Astrocyte (in vitro differentiated cells and primary cell): ENCODE results near the gene TUBE1. TPM values are rescaled to one million over a fixed set of nuclear protein-coding genes. Genes with fewer than 3 reads are reported as not detected.

Source experiments
- DNase-seq: peaks from one replicate; pipeline ENCODE4 v3.0.0-alpha.2; 2010; ENCODE audit warnings: low read depth
- FAIRE-seq: peaks from 2 replicates; lab custom pipeline; 2011; peaks lifted over from hg19 to GRCh38; lab: Jason Lieb, UNC
- H2AFZ ChIP-seq: 2 replicates; pipeline ENCODE4 v1.6.0; 2012; ENCODE audit warnings: low read depth, low read length, inconsistent platforms
- H3K27ac ChIP-seq: 2 replicates; pipeline ENCODE4 v1.5.1; 2011; ENCODE audit warnings: low read depth, low read length, inconsistent platforms
- H3K27me3 ChIP-seq: 2 replicates; pipeline ENCODE4 v1.6.0; 2011; ENCODE audit warnings: low read length, inconsistent platforms; ENCODE audit not compliant: insufficient read depth
- H3K36me3 ChIP-seq: 2 replicates; pipeline ENCODE4 v1.5.1; 2011; ENCODE audit warnings: low read length, inconsistent platforms; ENCODE audit not compliant: insufficient read depth
- H3K4me1 ChIP-seq: 2 replicates; pipeline ENCODE4 v1.5.1; 2011; ENCODE audit warnings: low read length, inconsistent platforms; ENCODE audit not compliant: insufficient read depth
- H3K4me2 ChIP-seq: 2 replicates; pipeline ENCODE4 v1.6.0; 2012; ENCODE audit warnings: low read length, inconsistent platforms
- H3K4me3 ChIP-seq: 2 replicates; pipeline ENCODE4 v1.5.1; 2011; ENCODE audit warnings: low read depth, mild to moderate bottlenecking, low read length, inconsistent platforms; ENCODE audit not compliant: insufficient read depth
- H3K79me2 ChIP-seq: 2 replicates; pipeline ENCODE4 v1.6.0; 2012; ENCODE audit warnings: mild to moderate bottlenecking, low read length, inconsistent platforms; ENCODE audit not compliant: insufficient read depth
- H3K9ac ChIP-seq: 2 replicates; pipeline ENCODE4 v1.6.0; 2012; ENCODE audit warnings: mild to moderate bottlenecking, low read length, inconsistent platforms
- H3K9me3 ChIP-seq: 2 replicates; pipeline ENCODE4 v1.5.1; 2012; ENCODE audit warnings: low read depth, mild to moderate bottlenecking, low read length, inconsistent platforms; ENCODE audit not compliant: insufficient read depth
- H4K20me1 ChIP-seq: 2 replicates; pipeline ENCODE4 v1.6.0; 2012; ENCODE audit warnings: low read length, inconsistent platforms; ENCODE audit not compliant: insufficient read depth
- H3K27ac Mint-ChIP-seq: one replicate; pipeline ENCODE4 v1.8.0; 2021; ENCODE audit warnings: mild to moderate bottlenecking, mixed read lengths; ENCODE audit not compliant: unreplicated experiment
- H3K27me3 Mint-ChIP-seq: one replicate; pipeline ENCODE4 v1.8.0; 2021; ENCODE audit warnings: low read depth, mixed read lengths; ENCODE audit not compliant: unreplicated experiment
- H3K36me3 Mint-ChIP-seq: one replicate; pipeline ENCODE4 v1.8.0; 2021; ENCODE audit warnings: low read depth, mixed read lengths; ENCODE audit not compliant: unreplicated experiment
- H3K4me1 Mint-ChIP-seq: one replicate; pipeline ENCODE4 v1.8.0; 2021; ENCODE audit warnings: low read depth, mixed read lengths; ENCODE audit not compliant: unreplicated experiment
- H3K4me3 Mint-ChIP-seq: one replicate; pipeline ENCODE4 v1.8.0; 2021; ENCODE audit warnings: mild to moderate bottlenecking, moderate library complexity, mixed read lengths; ENCODE audit not compliant: unreplicated experiment
- H3K9me3 Mint-ChIP-seq: one replicate; pipeline ENCODE4 v1.8.0; 2021; ENCODE audit warnings: mild to moderate bottlenecking, mixed read lengths; ENCODE audit not compliant: unreplicated experiment
- EZH2 ChIP-seq: IDR thresholded peaks from 2 replicates; pipeline ENCODE4 v1.6.1; 2012; ENCODE audit warnings: mild to moderate bottlenecking, low read length, inconsistent platforms; ENCODE audit not compliant: insufficient read depth
- total RNA-seq: library from RNA; stranded (reverse); gene quantifications from 2 replicates; pipeline ENCODE4 v1.2.1, GENCODE V29; 2021
- TF ChIP-seq, protein P1 (sequence below): IDR thresholded peaks from 2 replicates; pipeline ENCODE4 v1.5.1; 2011; ENCODE audit warnings: low read depth, mild to moderate bottlenecking, inconsistent platforms, low read length, moderate library complexity; ENCODE audit not compliant: insufficient read depth

Gene TUBE1
- total RNA-seq, 1 donor from 2014 or later = 17.7 TPM

DNA sequence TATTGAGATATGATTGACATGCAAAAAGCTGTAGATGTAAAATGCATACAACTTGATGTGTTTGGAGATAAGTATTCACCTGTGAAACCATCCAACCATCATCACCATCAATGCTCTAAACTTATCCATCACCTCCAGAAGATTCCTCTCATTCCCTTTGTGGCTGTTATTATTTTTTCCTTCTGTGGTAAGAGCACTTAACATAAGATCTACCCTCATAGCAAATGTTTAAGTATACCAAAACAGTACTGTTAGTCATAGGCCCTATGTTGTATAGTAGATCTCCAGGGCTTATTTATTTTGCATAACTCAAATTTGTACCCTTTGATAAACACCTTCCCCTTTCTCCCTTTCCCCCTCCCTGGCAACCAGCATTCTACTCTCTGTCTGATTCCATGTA is 64.5 kb downstream of the TUBE1 start:
- H3K27me3 ChIP-seq = no peaks in the 10 kb centered on the region
- Mint-ChIP-seq H3K4me1 (no peaks in the 10 kb centered on the region), H3K9me3 (peaks cover 5% of the 10 kb centered on the region), H3K4me3 (no peak overlapping the region), H3K27me3 (peaks cover 9% of the 10 kb centered on the region), H3K27ac (no peak overlapping the region), H3K36me3 (peaks cover 5% of the 10 kb centered on the region)
- H3K4me2 ChIP-seq = no peak overlapping the region
- H3K36me3 ChIP-seq = no peaks in the 10 kb centered on the region
- no peaks in the 10 kb centered on the region for H4K20me1 ChIP-seq
- no peak overlapping the region for H3K4me3 ChIP-seq
- H3K27ac ChIP-seq = no peak overlapping the region
- peaks cover 4% of the 10 kb centered on the region for H3K9me3 ChIP-seq
- FAIRE-seq (no peak), DNase-seq (no peak)
- H3K79me2 ChIP-seq = no peaks in the 10 kb centered on the region
- no peak overlapping the region for H2AFZ ChIP-seq
- TF ChIP-seq EZH2 = no peak
- TF ChIP-seq, protein P1, sequence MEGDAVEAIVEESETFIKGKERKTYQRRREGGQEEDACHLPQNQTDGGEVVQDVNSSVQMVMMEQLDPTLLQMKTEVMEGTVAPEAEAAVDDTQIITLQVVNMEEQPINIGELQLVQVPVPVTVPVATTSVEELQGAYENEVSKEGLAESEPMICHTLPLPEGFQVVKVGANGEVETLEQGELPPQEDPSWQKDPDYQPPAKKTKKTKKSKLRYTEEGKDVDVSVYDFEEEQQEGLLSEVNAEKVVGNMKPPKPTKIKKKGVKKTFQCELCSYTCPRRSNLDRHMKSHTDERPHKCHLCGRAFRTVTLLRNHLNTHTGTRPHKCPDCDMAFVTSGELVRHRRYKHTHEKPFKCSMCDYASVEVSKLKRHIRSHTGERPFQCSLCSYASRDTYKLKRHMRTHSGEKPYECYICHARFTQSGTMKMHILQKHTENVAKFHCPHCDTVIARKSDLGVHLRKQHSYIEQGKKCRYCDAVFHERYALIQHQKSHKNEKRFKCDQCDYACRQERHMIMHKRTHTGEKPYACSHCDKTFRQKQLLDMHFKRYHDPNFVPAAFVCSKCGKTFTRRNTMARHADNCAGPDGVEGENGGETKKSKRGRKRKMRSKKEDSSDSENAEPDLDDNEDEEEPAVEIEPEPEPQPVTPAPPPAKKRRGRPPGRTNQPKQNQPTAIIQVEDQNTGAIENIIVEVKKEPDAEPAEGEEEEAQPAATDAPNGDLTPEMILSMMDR = no peak
- peaks cover 4% of the 10 kb centered on the region for H3K4me1 ChIP-seq
- H3K9ac ChIP-seq = no peak overlapping the region

DNA sequence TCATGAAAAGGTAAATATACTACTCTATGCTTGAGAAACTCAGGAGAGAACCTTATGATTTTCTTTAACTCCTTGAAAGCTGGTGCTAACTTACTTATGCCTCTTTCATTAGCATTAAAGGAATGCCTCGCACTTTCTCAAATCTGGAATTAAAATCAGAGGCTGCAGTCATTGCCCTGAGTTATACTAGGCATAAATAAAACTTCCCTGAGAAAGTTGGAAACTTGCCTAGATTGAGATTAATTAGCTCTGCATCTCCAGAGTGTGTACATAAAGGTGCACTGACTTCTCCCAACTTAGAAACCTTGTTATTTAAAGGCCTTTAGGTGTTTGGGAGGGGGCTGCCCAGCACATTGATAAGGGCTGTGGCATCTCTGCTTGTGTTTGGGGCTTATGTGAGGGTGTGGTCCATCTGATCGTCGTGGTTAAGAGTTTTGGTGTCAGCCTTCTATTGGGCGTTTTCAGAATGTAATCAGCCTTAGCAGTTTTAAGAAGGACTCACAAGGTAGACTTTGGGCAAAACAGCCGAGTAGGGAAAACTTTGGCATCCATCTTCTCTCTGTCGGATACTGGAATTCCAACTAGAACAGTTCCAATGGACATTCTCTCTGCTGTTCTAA is 65.5 kb downstream of the TUBE1 start:
- peaks cover 5% of the 10 kb centered on the region for H3K9me3 Mint-ChIP-seq
- H3K4me3 Mint-ChIP-seq = no peak overlapping the region
- Histone ChIP-seq H4K20me1 (no peaks in the 10 kb centered on the region), H3K27ac (no peak overlapping the region), H2AFZ (no peak overlapping the region), H3K36me3 (no peaks in the 10 kb centered on the region), H3K4me1 (peaks cover 4% of the 10 kb centered on the region), H3K9me3 (peaks cover 4% of the 10 kb centered on the region), H3K79me2 (no peaks in the 10 kb centered on the region), H3K4me2 (no peak overlapping the region), H3K9ac (no peak overlapping the region), H3K4me3 (no peak overlapping the region), H3K27me3 (no peaks in the 10 kb centered on the region)
- no peak for FAIRE-seq
- H3K4me1 Mint-ChIP-seq = no peaks in the 10 kb centered on the region
- DNase-seq = no peak
- peaks cover 9% of the 10 kb centered on the region for H3K27me3 Mint-ChIP-seq
- H3K36me3 Mint-ChIP-seq = peaks cover 5% of the 10 kb centered on the region
- TF ChIP-seq, protein P1 = no peak
- TF ChIP-seq EZH2 = no peak
- H3K27ac Mint-ChIP-seq = no peak overlapping the region

Other genes starting within 250 kb of the TUBE1 start
- gene FYN, start 214.0 kb downstream of the TUBE1 start, total RNA-seq = 167 and 168 TPM in 2 replicates
- not detected in 2 replicates for gene CCN6, start 33.4 kb downstream of the TUBE1 start, total RNA-seq
- 31.8 and 34.8 TPM in 2 replicates for gene FAM229B, start 109 bp upstream of the TUBE1 start, total RNA-seq
- 2.0 and 5.0 TPM in 2 replicates for gene LAMA4, start 167.1 kb upstream of the TUBE1 start, total RNA-seq